ENCODE results near the gene GRK4.
A peak's percentile ranks its signal among the peaks of the same experiment; 100 is the strongest.

GRK4 gene

DNA sequence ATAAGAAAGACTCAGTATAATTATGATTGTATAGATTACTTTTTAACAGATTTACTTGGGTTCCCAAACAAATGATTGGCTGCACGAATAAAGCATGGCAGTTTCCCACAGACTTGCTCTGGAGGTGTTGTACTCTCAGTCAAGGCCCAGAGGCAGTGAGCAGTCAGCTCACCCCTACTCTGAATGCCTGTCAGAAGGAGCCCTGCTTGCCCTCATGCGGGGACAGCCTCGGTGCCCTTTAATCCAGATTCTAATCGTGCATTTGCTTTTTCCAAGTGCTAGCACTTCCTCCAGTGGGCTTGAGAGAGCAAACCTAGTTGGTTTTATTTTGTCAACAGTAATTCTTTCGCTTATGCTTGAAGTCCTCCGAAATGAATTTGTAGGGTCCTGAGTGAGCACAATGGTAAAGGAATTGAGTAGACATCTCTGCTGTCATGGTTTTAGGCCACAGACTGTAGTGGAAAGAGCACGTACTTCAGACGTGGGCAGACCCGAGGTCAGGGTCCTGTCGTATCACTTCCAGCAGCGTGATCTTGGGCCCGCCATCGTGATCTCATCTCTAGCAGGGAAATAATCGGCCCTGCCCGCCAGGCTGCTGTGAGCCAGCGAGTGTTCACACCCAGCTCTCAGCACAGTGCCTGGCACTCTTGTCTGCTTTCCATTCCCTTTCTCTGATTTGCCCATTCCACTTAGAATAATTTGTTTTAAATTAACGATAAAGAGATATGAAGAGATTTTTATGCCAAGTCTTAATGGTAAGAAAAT lies 48.3 kb downstream of the GRK4 start:
- DNase-seq (no peak), ATAC-seq (no peak)

DNA sequence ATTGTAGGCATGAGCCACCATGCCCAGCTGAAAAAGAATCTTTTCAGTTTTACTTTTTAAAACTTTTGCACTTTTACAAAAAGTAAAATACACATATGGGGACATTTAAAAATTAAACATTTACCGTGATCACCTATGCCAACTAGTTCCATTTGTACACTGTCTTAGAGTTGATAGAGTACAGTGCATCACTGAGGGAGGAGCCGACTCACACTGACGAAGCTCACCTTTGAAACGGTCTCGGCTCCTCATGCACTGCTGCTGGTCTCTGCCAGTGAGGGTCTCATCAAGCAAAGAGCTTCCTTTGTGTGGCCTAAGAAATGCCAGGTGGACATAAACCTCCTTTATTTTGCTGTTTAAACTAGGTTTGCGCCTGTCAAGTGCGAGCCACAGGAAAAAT lies 50.0 kb downstream of the GRK4 start:
- ATAC-seq: no peak
- DNase-seq: no peak

DNA sequence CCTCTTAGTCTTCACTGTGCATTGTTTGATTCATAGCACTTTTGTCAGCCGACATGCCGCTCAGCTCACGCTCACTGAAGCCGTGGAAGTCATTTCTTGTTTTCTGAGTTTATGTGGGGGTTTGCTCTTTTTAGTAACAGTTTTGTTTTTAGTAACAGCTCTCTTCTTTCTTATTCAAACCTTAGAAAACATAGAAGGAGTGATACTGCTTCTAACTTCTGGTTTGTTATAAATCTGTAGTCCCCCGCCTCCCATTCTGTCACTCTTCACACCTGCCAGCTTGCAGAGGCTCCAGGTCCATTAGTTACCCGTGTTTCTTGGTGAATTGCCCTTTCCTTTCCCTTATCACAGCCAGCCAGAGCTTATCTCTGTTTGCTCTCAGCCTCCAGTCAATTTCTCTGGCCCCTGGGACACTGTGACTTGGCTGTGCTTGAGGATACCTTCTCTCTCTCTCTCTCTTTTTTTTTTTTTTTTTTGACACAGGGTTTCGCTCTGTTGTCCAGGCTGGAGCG lies 50.5 kb downstream of the GRK4 start:
- ATAC-seq (peak; percentile 50), DNase-seq (no peak)

DNA sequence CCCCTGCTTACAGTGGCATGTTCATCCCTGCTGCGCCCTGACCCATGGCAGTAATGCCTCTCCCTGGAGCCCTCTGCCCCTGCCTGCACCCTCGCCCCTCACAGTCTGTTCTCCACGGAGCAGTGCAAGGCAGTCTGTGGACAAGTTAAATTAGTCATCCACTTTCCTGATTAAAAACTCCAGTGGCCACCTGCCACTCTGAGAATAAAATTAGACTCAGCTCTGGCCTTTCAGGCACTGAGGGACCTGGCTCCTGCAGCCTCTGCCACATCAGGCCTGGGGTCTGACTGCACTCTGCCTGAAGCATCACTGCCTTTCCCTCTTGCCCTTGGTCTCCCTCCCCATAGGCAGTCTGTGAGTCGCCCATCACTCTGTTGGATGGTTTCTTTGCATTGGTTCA lies 53.6 kb downstream of the GRK4 start:
- no peak for ATAC-seq
- no peak for DNase-seq

DNA sequence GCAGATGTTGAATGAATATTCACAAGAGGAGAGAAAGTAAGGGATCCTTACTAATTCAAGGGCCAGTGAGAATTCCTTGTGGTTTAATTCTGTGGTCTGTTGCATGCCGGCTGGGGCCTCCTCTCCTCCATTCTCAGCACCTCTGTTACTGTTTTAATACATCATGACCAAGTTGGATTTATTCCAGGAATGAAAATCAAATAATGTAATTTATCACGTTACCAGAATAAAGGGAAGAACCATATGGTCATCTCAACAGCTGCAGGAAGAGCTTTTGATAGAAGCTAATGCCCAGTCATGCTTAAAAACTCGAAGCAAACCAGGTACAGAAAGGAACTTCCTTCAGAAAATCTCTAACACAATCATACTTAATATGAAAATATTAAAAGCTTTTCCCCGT lies 54.1 kb downstream of the GRK4 start:
- DNase-seq (no peak), ATAC-seq (no peak)

DNA sequence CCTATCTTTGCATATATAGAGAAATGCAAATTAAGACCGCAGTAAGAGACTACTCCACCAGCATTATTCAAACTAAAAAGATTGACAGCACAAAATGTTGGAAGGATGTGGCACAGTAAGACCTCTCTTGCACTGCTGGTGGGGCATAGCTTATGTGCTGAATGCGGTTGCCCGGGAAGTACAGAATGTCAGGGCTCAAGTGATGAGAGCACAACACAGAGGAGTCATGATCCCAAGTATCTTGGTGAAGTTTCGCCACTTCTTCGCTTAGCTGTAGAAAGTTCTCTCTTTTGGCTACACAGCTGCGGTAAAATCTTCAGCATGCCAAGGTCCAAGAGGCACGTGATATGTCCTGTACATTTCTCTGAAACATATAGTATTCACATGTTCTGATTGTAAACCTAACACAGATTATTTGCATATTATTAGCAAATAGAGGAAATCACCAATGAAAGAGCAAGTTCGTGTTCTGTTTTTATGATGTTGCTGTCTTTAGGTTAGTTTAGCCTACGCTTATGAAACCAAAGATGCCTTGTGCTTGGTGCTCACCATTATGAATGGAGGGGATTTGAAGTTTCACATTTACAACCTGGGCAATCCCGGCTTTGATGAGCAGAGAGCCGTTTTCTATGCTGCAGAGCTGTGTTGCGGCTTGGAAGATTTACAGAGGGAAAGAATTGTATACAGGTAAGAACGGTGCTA lies 55.9 kb downstream of the GRK4 start:
- ATAC-seq (no peak), DNase-seq (no peak)

DNA sequence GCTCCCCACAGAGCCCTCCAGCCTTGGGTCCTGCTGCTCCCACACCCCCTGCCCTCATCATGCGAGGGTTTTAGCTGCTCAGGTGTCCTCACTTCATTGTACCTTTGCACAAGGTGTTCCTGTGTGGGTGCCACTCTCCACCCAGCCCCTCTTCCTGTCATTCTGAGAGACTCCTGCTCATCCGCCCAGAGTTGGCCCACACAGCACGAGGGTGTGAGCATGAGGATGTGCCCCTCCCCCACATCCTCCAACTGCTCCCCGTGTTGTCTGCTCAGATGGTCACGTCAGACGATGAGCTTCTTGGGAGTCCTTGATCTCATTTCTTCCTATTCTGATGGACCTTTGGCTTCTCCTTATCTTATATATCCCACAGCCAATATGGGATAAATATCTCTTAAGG lies 57.8 kb downstream of the GRK4 start:
- no peak for DNase-seq
- no peak for ATAC-seq

DNA sequence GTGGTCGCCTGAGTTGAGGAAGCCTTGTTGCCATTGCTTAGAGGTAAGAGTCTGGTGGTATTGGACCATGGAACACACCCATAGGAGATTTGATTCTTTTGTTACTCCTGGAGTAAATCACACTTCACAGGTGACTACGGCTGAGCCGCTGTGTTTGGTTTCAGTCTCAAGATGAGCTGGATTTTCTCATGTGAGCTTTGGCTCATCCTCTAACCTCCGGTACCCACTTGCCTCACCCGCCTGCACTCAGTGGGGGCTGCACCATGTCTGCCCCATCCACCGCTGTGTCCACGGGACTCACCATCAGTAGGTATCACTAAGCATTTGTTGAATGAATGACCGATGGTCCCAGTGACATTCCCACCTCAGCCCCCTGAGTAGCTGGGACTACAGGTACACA lies 58.3 kb downstream of the GRK4 start:
- no peak for DNase-seq
- no peak for ATAC-seq

DNA sequence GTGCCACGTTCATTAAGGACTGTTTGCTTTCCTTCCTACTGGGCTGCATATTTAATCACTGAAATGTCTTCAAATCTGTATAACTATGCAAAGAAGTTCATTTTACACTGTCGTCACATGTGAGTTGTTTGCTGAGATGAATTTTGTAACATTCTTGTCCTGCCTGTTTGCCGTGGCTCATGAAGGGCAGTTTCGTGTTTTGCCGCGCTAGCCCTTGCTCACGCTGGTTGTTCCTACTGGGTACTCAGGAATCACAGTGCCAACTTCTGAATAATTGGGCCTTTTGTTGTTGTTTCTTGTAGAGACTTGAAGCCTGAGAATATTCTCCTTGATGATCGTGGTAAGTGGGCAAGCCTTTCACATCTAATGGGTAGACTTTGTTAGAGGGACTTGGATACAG lies 58.7 kb downstream of the GRK4 start:
- no peak for ATAC-seq
- DNase-seq: no peak

DNA sequence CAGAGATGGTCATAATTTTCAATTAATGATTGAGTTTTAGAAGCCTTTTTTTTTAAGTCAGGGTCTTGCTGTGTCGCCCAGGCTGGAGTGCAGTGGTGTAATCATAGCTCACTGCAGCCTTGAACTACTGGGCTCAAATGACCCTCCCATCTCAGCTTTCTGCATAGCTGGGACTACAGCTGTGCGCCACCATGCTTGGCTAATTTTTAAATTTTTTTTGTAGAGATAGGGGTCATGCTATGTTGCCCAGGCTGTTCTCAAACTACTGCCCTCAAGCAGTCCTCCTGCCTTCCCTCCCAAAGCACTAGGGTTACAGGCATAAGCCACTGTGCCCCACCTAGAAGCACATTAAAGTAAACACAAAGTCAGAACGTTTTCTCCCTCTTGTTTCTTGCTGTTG lies 59.3 kb downstream of the GRK4 start:
- no peak for DNase-seq
- ATAC-seq: no peak

DNA sequence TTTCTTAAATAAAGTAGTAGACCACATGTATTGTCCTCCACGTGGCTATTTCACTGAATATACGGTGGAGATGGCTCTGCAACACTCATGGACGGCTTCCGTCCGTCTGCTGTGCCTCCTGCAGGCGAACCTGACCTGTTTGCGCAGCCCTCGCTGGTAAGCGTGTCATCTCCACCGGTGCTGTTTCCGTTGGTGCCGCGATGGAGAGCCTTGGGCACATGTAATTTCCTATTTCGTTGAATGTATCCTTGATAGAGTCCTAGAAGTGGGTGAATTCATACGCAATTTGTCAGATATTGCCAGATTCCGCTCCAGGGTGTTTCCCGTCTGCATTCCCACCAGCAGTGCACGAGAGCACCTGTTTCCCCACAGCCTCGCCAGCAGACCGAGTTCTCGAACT lies 62.5 kb downstream of the GRK4 start:
- no peak for DNase-seq
- ATAC-seq: no peak

DNA sequence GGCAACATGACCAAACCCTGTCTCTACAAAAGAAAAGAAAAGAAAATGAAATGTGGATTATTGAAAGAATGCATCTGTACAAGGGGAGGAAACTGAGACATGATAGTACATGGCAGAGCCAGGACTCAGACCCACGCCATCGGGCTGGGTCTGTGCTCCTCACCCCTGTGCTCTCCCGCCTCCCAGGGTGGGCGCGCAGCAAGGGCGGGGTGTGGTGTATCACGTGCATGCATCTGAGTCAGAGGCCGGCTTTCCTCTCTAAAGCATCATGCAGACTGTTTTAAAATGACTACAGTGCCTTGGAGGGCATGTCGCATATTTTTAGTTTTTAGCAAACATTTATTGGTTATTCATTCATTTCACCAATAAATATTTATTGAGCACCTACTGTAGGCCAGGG lies 63.2 kb downstream of the GRK4 start:
- ATAC-seq (no peak), DNase-seq (no peak)

DNA sequence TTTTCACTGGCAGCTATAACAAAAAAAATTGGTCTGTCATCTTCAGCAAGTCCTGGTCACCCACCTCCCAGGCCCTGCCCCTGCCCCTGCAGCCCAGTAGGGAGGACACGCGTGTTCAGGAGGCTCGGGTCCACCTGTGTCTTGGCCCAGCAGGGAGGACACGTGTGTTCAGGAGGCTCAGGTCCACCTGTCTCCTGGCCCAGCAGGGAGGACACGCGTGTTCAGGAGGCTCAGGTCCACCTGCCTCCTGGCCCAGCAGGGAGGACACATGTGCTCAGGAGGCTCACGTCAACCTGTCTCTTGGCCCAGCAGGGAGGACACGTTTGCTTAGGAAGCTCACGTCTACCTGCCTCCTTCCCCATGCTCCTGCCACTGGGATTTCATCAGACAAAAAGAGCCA lies 66.1 kb downstream of the GRK4 start:
- DNase-seq (no peak), ATAC-seq (no peak)

DNA sequence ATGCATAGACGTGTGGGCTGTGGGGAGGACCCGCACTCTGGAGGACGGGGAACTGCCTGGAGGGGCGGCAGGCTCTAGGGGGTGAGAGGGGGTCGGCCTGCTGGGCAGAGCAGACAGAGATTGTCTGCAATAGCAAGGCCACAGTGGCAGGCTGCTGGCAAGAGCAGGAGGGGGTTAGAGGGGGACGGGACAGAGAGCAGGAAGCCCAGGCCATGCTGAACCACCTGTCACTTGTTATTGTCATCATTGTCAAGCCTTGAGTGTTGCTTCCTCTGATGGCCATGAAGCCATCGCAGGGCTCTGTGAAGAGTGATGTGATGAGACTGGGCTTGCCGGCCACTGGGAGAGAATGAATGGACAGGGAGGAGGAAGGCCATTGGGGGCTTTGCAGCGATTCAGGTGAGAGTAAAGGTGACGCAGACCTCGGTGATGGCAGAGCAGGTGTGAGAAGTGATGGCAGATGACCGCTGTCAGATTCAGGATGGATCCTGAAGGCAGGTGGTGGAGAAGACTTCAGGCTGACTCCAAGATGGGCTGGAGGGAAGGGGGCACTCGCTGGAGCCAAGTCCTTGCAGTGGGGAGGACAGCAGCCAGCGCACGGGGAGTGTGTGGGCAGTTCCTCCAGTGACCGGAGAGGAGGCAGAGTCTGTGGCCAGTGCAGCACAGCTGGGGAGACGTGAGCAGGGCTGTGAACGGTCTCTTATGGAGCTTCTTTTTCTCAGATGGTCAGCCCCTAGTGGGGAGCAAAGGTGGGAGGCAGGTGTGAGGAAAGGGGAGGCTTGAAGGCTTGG lies 67.4 kb downstream of the GRK4 start:
- DNase-seq: no peak
- ATAC-seq: no peak

DNA sequence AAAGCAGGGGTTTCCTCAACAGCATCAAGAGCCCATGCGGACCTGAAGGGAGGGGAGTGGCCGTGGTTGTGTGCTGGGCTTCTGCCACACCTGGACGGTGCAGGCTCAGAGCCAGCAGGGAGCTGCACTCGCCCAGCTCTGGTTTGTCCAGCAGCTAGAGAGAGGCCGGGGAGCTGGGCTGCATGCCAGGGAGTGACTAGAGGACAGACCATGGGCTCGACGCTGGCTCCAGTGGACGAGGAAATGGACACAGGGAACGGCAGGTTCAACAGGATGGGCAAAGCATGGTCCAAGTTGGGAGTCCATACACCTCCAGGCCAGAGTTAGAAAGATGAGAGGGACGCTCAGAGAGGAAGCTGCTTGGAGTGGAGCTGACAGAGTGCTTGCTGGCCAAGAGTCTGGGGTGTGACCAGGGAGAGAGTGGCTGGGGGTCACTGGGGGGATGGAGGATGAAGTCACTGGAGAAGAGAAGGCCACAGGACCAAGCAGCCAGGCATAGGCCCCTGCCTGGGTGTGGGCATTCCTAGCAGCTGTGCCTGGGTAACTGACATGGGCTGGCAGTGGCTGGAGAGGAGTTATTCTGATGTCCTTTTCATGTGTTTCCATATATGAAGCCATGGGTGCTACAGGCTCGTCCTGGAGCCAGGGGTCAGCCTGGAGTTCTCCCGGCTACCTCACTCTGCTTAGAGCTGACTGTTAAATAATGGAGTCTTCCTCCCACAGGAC lies 68.1 kb downstream of the GRK4 start:
- ATAC-seq (no peak), DNase-seq (no peak)

DNA sequence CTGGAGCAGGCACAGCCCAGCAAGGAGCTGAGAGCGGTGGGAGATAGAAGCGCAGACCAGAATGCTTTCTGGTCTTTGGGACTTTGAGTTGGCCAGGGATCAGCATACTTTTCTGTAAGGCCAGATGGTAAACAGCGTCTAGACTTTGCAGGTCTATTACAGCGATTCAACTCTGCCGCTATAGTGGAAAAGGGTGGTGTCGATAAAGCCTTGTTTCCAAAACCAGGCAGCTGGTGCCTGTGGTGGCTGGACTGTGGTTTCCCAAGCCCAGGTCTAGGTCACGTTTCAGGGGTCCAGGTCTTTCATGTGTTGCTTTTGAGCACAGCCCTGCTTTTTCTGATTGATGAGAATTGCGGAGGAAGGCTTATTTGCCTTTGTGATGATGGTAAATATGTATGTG lies 70.9 kb downstream of the GRK4 start:
- no peak for ATAC-seq
- no peak for DNase-seq

DNA sequence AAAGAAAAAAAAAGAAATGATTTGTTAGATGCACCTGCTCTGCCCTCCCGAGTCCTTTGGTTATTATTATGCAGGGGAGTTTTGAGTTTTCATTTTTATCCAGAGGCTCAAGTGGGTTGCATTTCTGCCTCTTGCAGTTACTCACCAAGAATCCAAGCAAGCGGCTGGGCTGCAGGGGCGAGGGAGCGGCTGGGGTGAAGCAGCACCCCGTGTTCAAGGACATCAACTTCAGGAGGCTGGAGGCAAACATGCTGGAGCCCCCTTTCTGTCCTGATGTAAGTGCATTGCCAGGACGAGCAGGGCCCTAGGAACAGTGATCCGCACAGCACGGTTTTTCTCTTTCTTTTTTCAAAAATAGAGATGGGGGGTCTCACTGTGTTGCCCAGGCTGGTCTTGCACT lies 71.9 kb downstream of the GRK4 start:
- ATAC-seq (no peak), DNase-seq (no peak)

DNA sequence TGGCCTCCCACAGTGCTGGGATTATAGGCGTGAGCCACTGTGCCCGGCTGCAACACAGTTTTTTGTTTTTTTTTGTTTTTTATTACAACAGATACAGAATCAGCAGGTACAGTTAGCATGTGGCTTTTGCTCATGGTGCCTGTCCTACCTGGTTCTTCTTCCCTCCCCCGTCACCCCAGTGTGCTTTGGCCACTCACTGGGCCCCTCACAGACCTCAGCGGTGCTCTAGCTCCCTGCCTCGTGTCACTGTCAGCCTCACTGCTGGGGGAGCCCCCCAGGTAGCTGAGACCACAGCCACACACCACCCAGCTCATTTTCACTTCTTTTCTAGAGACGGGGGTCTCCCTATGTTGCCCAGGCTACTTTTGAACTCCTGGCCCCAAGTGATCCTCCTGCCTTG lies 72.3 kb downstream of the GRK4 start:
- no peak for DNase-seq
- no peak for ATAC-seq

DNA sequence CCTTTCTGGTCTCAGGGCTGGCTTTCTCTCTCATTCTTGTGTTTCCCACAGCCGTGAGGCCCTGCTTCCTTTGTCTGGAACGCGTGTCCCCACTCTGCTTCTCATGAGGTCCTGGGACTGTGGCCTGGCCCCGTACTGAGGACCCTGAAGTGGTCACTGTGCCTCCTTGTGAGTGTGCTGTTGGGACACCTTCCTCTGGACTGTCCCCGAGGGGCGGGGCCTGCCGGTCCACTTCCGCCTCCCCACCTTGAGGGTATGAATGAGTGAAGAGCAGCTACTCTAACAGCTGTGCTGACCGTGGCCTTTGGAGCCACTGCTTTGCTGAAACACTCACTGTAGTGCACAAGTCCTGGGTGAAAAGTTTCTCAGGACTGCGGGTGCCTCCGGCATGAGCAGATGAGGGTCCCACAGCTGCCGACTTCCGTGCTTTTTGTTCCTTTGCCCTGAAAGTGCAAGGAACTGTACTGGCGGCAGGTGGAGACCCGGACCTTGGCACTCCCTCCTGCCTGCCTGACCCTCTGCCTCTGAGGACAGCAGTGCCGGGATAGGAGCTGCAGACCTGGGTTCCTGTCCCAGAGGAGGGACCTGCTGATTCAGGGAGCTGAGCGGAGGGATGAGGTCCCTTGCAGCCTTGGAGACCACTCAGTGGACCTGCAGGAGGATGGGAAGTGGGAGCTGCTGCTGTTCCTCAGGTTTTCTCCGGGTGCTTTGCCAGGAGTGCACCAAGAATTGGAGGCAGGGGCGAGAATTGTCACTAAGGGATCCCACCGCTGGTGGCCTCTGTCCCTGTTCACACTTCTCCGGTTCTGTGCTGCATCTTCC lies 73.0 kb downstream of the GRK4 start:
- DNase-seq (no peak), ATAC-seq (no peak)

DNA sequence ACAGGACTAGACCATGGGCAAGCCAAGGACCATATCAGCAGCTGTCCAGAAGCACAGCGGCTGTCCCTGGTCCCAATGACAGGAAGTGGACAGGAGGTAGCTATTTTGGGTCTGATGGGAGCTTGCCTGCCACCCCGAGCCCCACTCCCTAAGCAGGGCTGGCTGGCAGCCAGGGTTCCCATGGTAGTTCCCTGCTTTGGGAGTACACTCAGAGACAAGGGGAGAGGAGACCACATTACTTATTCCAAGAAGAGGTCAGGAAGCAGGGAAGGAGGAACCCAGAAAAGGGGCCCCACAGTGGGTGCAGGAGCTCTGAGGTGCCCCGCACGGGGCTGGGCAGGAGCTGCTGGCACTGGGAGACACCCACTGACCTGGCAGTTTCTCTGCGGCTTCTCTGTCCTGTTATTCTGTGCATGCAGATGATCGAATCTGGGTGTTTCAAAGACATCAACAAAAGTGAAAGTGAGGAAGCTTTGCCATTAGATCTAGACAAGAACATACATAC lies 74.6 kb downstream of the GRK4 start:
- ATAC-seq: no peak
- no peak for DNase-seq

DNA sequence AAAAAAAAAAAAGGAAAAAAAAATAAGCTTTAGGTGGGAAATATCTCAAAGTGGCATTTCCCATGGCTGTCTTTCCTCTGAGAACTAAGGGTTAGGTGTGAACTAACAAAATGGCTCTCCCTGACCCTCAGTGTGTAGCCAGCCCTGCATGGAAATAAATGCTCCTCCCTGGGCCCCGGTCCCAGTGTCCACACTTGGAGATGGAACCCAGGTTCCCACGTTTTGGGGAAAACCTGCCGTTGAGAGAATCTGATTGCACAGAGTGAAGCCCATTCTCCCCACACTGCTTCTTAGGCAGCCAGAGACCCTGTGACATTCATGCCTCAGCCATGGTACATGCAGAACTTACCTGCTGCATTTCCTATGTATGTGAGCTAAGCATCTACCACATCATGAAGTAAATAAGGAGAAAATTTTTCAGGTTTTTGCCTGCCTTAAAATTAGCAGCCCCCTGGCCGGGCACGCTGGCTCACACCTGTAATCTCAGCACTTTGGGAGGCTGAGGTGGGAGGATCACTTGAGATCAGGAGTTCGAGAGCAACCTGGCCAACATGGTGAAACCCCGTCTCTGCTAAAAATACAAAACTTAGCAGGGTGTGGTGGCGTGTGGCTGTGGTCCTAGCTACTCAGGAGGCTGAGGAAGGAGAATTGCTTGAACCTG lies 76.5 kb downstream of the GRK4 start:
- no peak for DNase-seq
- no peak for ATAC-seq
